KG1 (cell line): Measurements from ENCODE around the gene MARCHF11.

Experiments used
- DNase-seq: peaks from one replicate; lab custom pipeline; 2025; lab: John Stamatoyannopoulos, UW

Gene MARCHF11

DNA sequence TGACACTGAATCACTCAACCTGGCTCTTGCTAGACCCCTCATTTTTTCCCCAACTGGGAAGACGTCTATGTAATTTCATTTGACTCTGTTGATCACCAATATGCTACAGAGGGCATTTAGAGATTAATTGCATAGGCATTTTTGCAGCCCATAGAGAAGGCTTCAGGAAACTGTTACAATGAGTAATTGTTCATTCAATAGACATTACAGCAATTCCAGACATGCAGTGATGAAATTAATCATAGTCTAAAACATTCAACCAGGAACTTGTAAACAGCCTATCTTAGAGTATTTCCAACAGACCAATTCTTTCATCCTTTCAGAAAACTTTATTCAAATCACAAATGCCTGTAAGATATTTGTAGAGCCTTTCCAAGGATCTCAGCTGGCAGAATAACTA, 122.3 kb downstream of the MARCHF11 start:
- no peak for DNase-seq

DNA sequence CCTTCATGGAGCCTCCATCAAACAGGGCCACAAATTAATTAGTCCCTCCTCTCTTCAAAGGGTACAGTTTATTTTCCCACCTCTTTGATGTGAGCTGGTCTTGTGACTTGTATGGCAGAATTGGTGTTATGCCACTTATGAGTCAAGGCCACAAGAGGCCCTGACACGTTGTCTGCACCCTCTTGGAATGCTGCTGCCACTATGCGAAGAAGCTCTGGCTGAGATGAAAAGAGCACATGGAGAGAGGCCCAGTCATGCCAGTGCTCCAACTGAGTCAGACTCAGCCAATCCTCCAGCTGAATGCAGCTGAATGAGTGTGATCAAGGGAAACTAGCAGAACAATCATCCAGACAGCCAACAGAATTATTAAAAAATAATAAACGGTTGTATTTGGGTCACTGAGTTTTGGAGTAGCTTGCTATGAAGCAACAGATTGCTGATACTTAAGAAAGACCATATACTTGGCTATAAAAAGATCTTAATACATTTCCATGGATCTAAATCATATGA, 128.3 kb downstream of the MARCHF11 start:
- no peak for DNase-seq

- DNase-seq: no peak
Observed at GRCh38 chr5:16050414-16050813, 129.2 kb downstream of the MARCHF11 start.

- no peak for DNase-seq
Observed at GRCh38 chr5:16049761-16050160, 129.8 kb downstream of the MARCHF11 start.

DNA sequence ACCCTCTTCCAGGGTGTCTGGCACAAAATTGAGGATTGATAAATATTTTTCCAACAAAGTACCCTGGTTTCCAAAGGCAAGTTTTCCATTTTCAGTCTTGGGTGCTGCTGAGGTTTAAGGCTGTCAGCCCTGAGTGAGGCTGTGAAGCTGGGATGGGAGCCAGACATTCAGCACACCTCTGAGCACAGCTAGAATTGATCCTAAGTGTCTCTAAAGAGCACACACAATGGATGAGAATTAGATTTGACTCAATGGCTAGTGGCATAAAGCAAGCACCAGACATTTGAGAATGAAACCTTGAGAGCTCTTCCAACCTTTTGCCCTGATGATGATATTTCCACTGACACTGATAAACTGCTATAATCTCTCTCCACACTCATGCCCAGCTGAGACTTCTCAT, 131.5 kb downstream of the MARCHF11 start:
- no peak for DNase-seq

GRCh38 chr5:16043349-16043965, 136.1 kb downstream of the MARCHF11 start:
- no peak for DNase-seq

GRCh38 chr5:16037121-16037845, 142.3 kb downstream of the MARCHF11 start:
- DNase-seq: no peak

DNA sequence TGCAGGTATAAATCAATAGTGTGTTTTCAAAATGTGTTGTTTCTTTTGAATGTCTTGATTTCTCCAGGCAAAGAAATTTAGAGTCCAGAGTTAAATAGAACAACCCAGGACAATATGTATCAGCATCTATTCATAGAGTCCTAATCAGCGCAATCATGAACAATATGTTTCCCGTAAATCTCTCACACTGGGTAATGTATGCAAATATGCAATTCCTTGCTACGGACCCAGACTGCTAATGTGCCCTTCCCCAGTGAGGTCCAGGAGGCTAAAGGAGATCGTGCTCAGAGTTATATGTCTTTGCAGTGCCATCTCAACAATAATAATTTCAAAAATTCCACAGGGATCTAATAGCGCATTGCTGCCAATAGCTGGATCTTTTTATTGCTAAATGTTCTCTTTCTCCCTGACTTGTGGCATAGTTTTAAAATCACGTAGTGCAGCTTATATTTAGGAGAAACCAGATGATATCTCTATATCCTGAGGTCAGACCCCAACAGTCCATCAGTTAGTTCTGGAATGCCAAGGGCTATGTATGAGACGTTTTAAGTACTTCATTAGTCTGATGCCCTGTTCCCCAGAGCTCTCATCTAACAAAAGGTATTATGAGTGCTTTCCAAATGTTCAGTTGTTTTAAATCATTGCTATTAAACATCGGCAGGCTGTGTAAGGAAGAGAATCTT, 145.1 kb downstream of the MARCHF11 start:
- no peak for DNase-seq

GRCh38 chr5:16033187-16033925, 146.2 kb downstream of the MARCHF11 start:
- no peak for DNase-seq

- no peak for DNase-seq
Observed at GRCh38 chr5:16028708-16029107, 150.9 kb downstream of the MARCHF11 start.

GRCh38 chr5:16025681-16026080, 153.9 kb downstream of the MARCHF11 start:
- no peak for DNase-seq

- no peak for DNase-seq
Observed at GRCh38 chr5:16018970-16019369, 160.6 kb downstream of the MARCHF11 start.

DNA sequence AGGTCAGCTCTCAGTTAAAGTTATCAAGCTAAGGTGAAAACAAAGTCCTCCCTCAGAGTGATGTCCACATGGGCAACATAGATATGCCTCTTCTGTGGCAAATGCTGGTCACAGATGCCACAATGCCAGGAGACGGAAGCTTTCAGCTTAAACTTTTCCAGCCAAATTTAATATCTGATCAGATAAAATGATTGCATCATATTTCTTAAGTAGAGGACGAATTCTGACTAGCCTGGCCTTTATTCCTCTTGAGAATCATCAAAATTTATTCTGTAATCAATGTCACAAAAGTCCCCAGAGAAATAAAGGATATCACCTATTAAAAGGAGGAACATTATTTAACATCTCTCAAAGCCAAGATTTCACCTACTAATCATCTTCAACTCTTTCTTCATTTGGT, 161.9 kb downstream of the MARCHF11 start:
- DNase-seq: no peak
